Endothelial cell of umbilical vein (primary cell): ENCODE measurements around the gene CMTM7. TPM values are rescaled to one million over a fixed set of nuclear protein-coding genes. Genes with fewer than 3 reads are reported as not detected.

Experiments
- BruUV-seq: library from RNA; stranded (reverse); fragments of 400-500 nt; replicated peaks from 2 replicates; lab custom pipeline; 2021; lab: Mats Ljungman, UMichigan
- CTCF ChIA-PET: fragments of 300-600, 350-600 bp; sonication (Branson Sonifier 250); formaldehyde crosslinking; loops from one replicate; lab custom pipeline; 2021; ENCODE audit warnings: antibody characterized with exemption, inconsistent platforms; lab: Charles Lee
- POLR2A ChIA-PET: fragments of 300-600, 350-600 bp; sonication (Branson Sonifier 250); formaldehyde crosslinking; loops from one replicate; lab custom pipeline; 2021; ENCODE audit warnings: antibody characterized with exemption, inconsistent platforms; lab: Charles Lee
- DNase-seq: peaks from one replicate; pipeline ENCODE4 v3.0.0-alpha.2; 2011; ENCODE audit warnings: low read depth, low spot score
- FAIRE-seq: peaks from 2 replicates; lab custom pipeline; 2011; peaks lifted over from hg19 to GRCh38; lab: Jason Lieb, UNC
- H2AFZ ChIP-seq: 2 replicates; pipeline ENCODE4 v1.6.0; 2012; ENCODE audit warnings: low read depth, low read length, control low read depth, inconsistent platforms
- H3K27ac ChIP-seq: 2 replicates; pipeline ENCODE4 v1.5.1; 2011; ENCODE audit warnings: low read depth, mild to moderate bottlenecking, control low read depth, low read length, moderate library complexity; ENCODE audit not compliant: insufficient read depth
- H3K27me3 ChIP-seq, 2 experiments: 2 replicates each; pipeline versions ENCODE4 v1.6.0 to v1.6.1; 2011; ENCODE audit warnings: low read length in 2 of 2, mixed read lengths in 1 of 2; ENCODE audit not compliant: control insufficient read depth in 2 of 2, insufficient read depth in 2 of 2
- H3K36me3 ChIP-seq, 2 experiments: 2 replicates in 1 of 2; 3 replicates in 1 of 2; pipeline ENCODE4 v1.5.1; 2011; ENCODE audit warnings: low read length in 2 of 2, mild to moderate bottlenecking in 1 of 2, moderate library complexity in 1 of 2; ENCODE audit not compliant: control insufficient read depth in 2 of 2, insufficient read depth in 2 of 2; ENCODE audit errors: extremely low read depth in 1 of 2
- H3K4me1 ChIP-seq: 3 replicates; pipeline ENCODE4 v1.5.1; 2011; ENCODE audit warnings: mild to moderate bottlenecking, low read length; ENCODE audit not compliant: control insufficient read depth, insufficient read depth; ENCODE audit errors: extremely low read depth
- H3K4me2 ChIP-seq: 2 replicates; pipeline ENCODE4 v1.6.1; 2011; ENCODE audit warnings: low read length, control low read depth, mixed read lengths; ENCODE audit not compliant: insufficient read depth
- H3K4me3 ChIP-seq, 3 experiments: fragments of 200-600 bp in 1 of 3; sonication (generic), shearing (Covaris generic) in 1 of 3; replicated peaks in 1 of 3; 2 replicates each; pipeline ENCODE4 v1.5.1; 2011 to 2016; ENCODE audit warnings: control low read depth in 3 of 3, low read length in 3 of 3, mild to moderate bottlenecking in 2 of 3, inconsistent platforms in 1 of 3, low read depth in 1 of 3, moderate library complexity in 1 of 3; ENCODE audit not compliant: insufficient read depth in 1 of 3
- H3K79me2 ChIP-seq: 2 replicates; pipeline ENCODE4 v1.6.0; 2012; ENCODE audit warnings: low read length, inconsistent platforms; ENCODE audit not compliant: control insufficient read depth, insufficient read depth
- H3K9ac ChIP-seq: replicated peaks from 2 replicates; pipeline ENCODE3; 2011; ENCODE audit warnings: low read length, control low read depth; ENCODE audit not compliant: insufficient read depth; ENCODE audit errors: extremely low read depth
- H3K9me1 ChIP-seq: replicated peaks from 3 replicates; pipeline ENCODE4 v1.6.0; 2011; ENCODE audit warnings: mild to moderate bottlenecking, low read length; ENCODE audit not compliant: control insufficient read depth, insufficient read depth; ENCODE audit errors: extremely low read depth
- H3K9me3 ChIP-seq: replicated peaks from 2 replicates; pipeline ENCODE4 v1.5.1; 2012; ENCODE audit warnings: low read length, inconsistent platforms; ENCODE audit not compliant: control insufficient read depth, insufficient read depth
- H4K20me1 ChIP-seq: replicated peaks from 2 replicates; pipeline ENCODE3; 2011; ENCODE audit warnings: mild to moderate bottlenecking, low read length; ENCODE audit not compliant: control insufficient read depth, insufficient read depth; ENCODE audit errors: extremely low read depth
- CTCF ChIP-seq, 2 donors: IDR thresholded peaks; 1 replicate in 1 of 2; 2 replicates in 1 of 2; pipeline ENCODE4 v1.5.1; 2011; ENCODE audit warnings: low read length in 2 of 2, mild to moderate bottlenecking in 2 of 2, moderate library complexity in 2 of 2, control low read depth in 1 of 2, inconsistent platforms in 1 of 2, low read depth in 1 of 2; ENCODE audit not compliant: insufficient read depth in 1 of 2; ENCODE audit errors: extremely low read depth in 1 of 2
- EZH2 ChIP-seq: IDR thresholded peaks from 2 replicates; pipeline ENCODE4 v1.6.1; 2012; ENCODE audit warnings: borderline replicate concordance, low read depth, mild to moderate bottlenecking, moderate library complexity, low read length, inconsistent platforms; ENCODE audit not compliant: severe bottlenecking
- FOS ChIP-seq: IDR thresholded peaks from 2 replicates; pipeline ENCODE4 v1.6.1; 2011; ENCODE audit warnings: mild to moderate bottlenecking, low read length, moderate library complexity, borderline replicate concordance; ENCODE audit not compliant: insufficient read depth
- GATA2 ChIP-seq: IDR thresholded peaks from 2 replicates; pipeline ENCODE4 v1.7.0; 2011; ENCODE audit warnings: low read depth, mild to moderate bottlenecking, moderate library complexity, mixed read lengths, low read length; ENCODE audit not compliant: insufficient read length, insufficient read depth
- JUN ChIP-seq: IDR thresholded peaks from 2 replicates; pipeline ENCODE4 v1.6.1; 2011; ENCODE audit warnings: borderline replicate concordance, low read depth; ENCODE audit not compliant: insufficient read length, insufficient read depth
- MAX ChIP-seq: IDR thresholded peaks from 2 replicates; pipeline ENCODE4 v1.6.1; 2011; ENCODE audit not compliant: insufficient read depth, insufficient read length
- MYC ChIP-seq: IDR thresholded peaks from one replicate; pipeline ENCODE4 v1.6.1; 2011; ENCODE audit warnings: mild to moderate bottlenecking, low read depth, low read length
- POLR2A ChIP-seq: IDR thresholded peaks from 2 replicates; pipeline ENCODE4 v1.6.1; 2012; ENCODE audit warnings: low read depth, mild to moderate bottlenecking, control low read depth, low read length
- POLR2AphosphoS5 ChIP-seq: IDR thresholded peaks from 2 replicates; pipeline ENCODE4 v1.6.1; 2012; ENCODE audit warnings: low read depth, mild to moderate bottlenecking, control low read depth, low read length, moderate library complexity; ENCODE audit not compliant: insufficient read depth
- dilution Hi-C: fragments of 300-500 bp; cut with MboI; formaldehyde crosslinking; loops from one replicate; pipeline ENCODE4 v1.15.0; 2019; ENCODE audit warnings: low sequenced_read_pairs; ENCODE audit not compliant: extremely low pct_ligation_motif_present
- intact Hi-C: fragments of 100-400 bp; cut with micrococcal nuclease; formaldehyde crosslinking; loops from one replicate; pipeline ENCODE4 v1.10.0; 2022
- polyA plus RNA-seq, 4 experiments: library from polyadenylated mRNA; depleted of rRNA in 3 of 4; stranded (reverse) in 3 of 4; unstranded in 1 of 4; fragments of >200 nt; gene quantifications; 2 replicates each; pipeline versions ENCODE4 v1.2.1 to v1.2.3, GENCODE V29; 2011 to 2012; ENCODE audit warnings: missing spikeins in 1 of 4
- total RNA-seq: library from RNA; stranded (reverse); gene quantifications from 2 replicates; pipeline ENCODE4 v1.2.3, GENCODE V29; 2021

The CMTM7 gene
- total and polyA plus RNA-seq, 2 donors (not counting 3 experiments of a cell fraction or from before 2014, with no cell fraction given) = 44.7 to 88.5 TPM

GRCh38 chr3:32374788-32375595 is 16.7 kb upstream of the CMTM7 start:
- Histone ChIP-seq H3K27me3 (no peaks in the 10 kb centered on the region), H3K4me2 (no peak overlapping the region), H3K9me1 (no peaks in the 10 kb centered on the region), H3K4me3 (no peak overlapping the region), H3K79me2 (no peaks in the 10 kb centered on the region), H3K4me1 (peaks cover 9% of the 10 kb centered on the region), H3K9me3 (no peaks in the 10 kb centered on the region), H3K9ac (no peak overlapping the region), H3K27ac (no peak overlapping the region), H4K20me1 (no peaks in the 10 kb centered on the region), H3K36me3 (no peaks in the 10 kb centered on the region), H2AFZ (no peak overlapping the region)
- ChIA-PET CTCF (interaction anchor here (0.6 to 4.4 kb wide), 40 partner anchors 8 to 300 kb away, joined by 3 to 143 read pairs (median 4); partner anchors contain the start of genes CMTM6 and CMTM7), POLR2A (no interaction called here)
- peak; percentile 41 to 48 for TF ChIP-seq CTCF (IDR thresholded peaks at IDR 0.05; ENCODE audit: extremely low read depth in 1 of 2, insufficient read depth in 1 of 2, low read depth in 1 of 2, low read length in 2 of 2)
- TF ChIP-seq POLR2AphosphoS5 = no peak
- peak; percentile 90 for FAIRE-seq
- intact Hi-C loops = loop anchor here (1.0 to 5.0 kb wide), 4 partner anchors 16 to 197 kb away; partner anchors contain the start of genes CMTM7 and DYNC1LI1
- no TSS peak for BruUV-seq
- DNase-seq = peak; percentile 80
- dilution Hi-C loops = no loop called here

- no peak overlapping the region for H3K9ac ChIP-seq
- no peak for TF ChIP-seq GATA2
- no peak for TF ChIP-seq POLR2A
- TF ChIP-seq CTCF (IDR thresholded peaks at IDR 0.05; ENCODE audit: extremely low read depth in 1 of 2, insufficient read depth in 1 of 2, low read depth in 1 of 2, low read length in 2 of 2) = no peak
- no peak for TF ChIP-seq MYC
- TF ChIP-seq JUN = no peak
- no peak for TF ChIP-seq MAX
- TF ChIP-seq FOS = no peak
- TF ChIP-seq EZH2 = no peak
- TF ChIP-seq POLR2AphosphoS5 = no peak
- H3K36me3 ChIP-seq = no peaks in the 10 kb centered on the region
- CTCF ChIA-PET = interaction anchor here (0.8 to 4.4 kb wide), 16 partner anchors 10 to 199 kb away, joined by 3 to 143 read pairs (median 6); partner anchors contain the start of gene CMTM7
- FAIRE-seq (no peak), DNase-seq (no peak)
- BruUV-seq = no TSS peak
- intact Hi-C loops = loop anchor here (1.0 to 5.0 kb wide), 4 partner anchors 16 to 197 kb away; partner anchors contain the start of genes CMTM7 and DYNC1LI1
- no peak overlapping the region for H3K4me2 ChIP-seq
- H3K9me3 ChIP-seq = no peaks in the 10 kb centered on the region
- H4K20me1 ChIP-seq = no peaks in the 10 kb centered on the region
- no peak overlapping the region for H3K27ac ChIP-seq
- peaks cover 9% of the 10 kb centered on the region for H3K4me1 ChIP-seq
- POLR2A ChIA-PET = no interaction called here
- H2AFZ ChIP-seq = no peak overlapping the region
- H3K9me1 ChIP-seq = no peaks in the 10 kb centered on the region
- H3K27me3 ChIP-seq = no peaks in the 10 kb centered on the region
- dilution Hi-C loops = no loop called here
- no peaks in the 10 kb centered on the region for H3K79me2 ChIP-seq
- no peak overlapping the region for H3K4me3 ChIP-seq
Measured at GRCh38 chr3:32375596-32375930, 16.1 kb upstream of the CMTM7 start.
